Keratinocyte (primary cell): ENCODE results near the gene UBE2O. TPM values are rescaled to one million over a fixed set of nuclear protein-coding genes. Genes with fewer than 3 reads are reported as not detected.

Experiments
- DNase-seq: peaks from one replicate; pipeline ENCODE4 v3.0.0-alpha.2; 2011; ENCODE audit warnings: low read depth, missing footprints, low spot score
- FAIRE-seq: peaks from 2 replicates; lab custom pipeline; 2011; peaks lifted over from hg19 to GRCh38; lab: Jason Lieb, UNC
- H2AFZ ChIP-seq: 2 replicates; pipeline ENCODE4 v1.6.0; 2012; ENCODE audit warnings: low read length, control low read depth, inconsistent platforms; ENCODE audit not compliant: control insufficient read depth
- H3K27ac ChIP-seq: 2 replicates; pipeline ENCODE4 v1.5.1; 2011; ENCODE audit warnings: low read length; ENCODE audit not compliant: control insufficient read depth, insufficient read depth
- H3K27me3 ChIP-seq: 3 replicates; pipeline ENCODE4 v1.6.0; 2011; ENCODE audit warnings: low read length; ENCODE audit not compliant: control insufficient read depth, insufficient read depth; ENCODE audit errors: extremely low read depth
- H3K36me3 ChIP-seq, 2 experiments: 2 replicates in 1 of 2; 3 replicates in 1 of 2; pipeline ENCODE4 v1.5.1; 2011; ENCODE audit warnings: low read length in 2 of 2, mild to moderate bottlenecking in 1 of 2; ENCODE audit not compliant: control insufficient read depth in 2 of 2, insufficient read depth in 2 of 2; ENCODE audit errors: extremely low read depth in 1 of 2
- H3K4me1 ChIP-seq: 3 replicates; pipeline ENCODE4 v1.5.1; 2011; ENCODE audit warnings: low read length; ENCODE audit not compliant: control insufficient read depth, insufficient read depth; ENCODE audit errors: extremely low read depth
- H3K4me2 ChIP-seq: 3 replicates; pipeline ENCODE4 v1.6.0; 2011; ENCODE audit warnings: low read depth, low read length; ENCODE audit not compliant: control insufficient read depth, insufficient read depth; ENCODE audit errors: extremely low read depth
- H3K4me3 ChIP-seq, 3 experiments: fragments of 200-600 bp in 1 of 3; sonication (generic) in 1 of 3; 2 replicates in 2 of 3; 3 replicates in 1 of 3; pipeline ENCODE4 v1.5.1; 2011 to 2016; ENCODE audit warnings: low read length in 3 of 3, mild to moderate bottlenecking in 3 of 3, control low read depth in 2 of 3, inconsistent platforms in 1 of 3, low read depth in 1 of 3, mixed read lengths in 1 of 3, mixed run types in 1 of 3, moderate library complexity in 1 of 3; ENCODE audit not compliant: control insufficient read depth in 2 of 3, insufficient read depth in 2 of 3; ENCODE audit errors: extremely low read depth in 1 of 3
- H3K79me2 ChIP-seq: 2 replicates; pipeline ENCODE4 v1.6.0; 2012; ENCODE audit warnings: low read length; ENCODE audit not compliant: control insufficient read depth, insufficient read depth
- H3K9ac ChIP-seq: 3 replicates; pipeline ENCODE4 v1.6.0; 2011; ENCODE audit warnings: low read length; ENCODE audit not compliant: control insufficient read depth, insufficient read depth; ENCODE audit errors: extremely low read depth
- H3K9me1 ChIP-seq: 3 replicates; pipeline ENCODE4 v1.6.0; 2011; ENCODE audit warnings: low read length; ENCODE audit not compliant: control insufficient read depth, insufficient read depth; ENCODE audit errors: extremely low read depth
- H3K9me3 ChIP-seq: 2 replicates; pipeline ENCODE4 v1.5.1; 2012; ENCODE audit warnings: low read depth, low read length; ENCODE audit not compliant: control insufficient read depth
- H4K20me1 ChIP-seq: 3 replicates; pipeline ENCODE4 v1.6.0; 2011; ENCODE audit warnings: low read length; ENCODE audit not compliant: control insufficient read depth, insufficient read depth; ENCODE audit errors: extremely low read depth
- CTCF ChIP-seq, 3 experiments: IDR thresholded peaks in 1 of 3; conservative IDR thresholded peaks in 1 of 3; optimal IDR thresholded peaks in 1 of 3; 2 replicates in 2 of 3; 3 replicates in 1 of 3; pipeline versions ENCODE3 to v1.5.1; 2011; ENCODE audit warnings: low read length in 3 of 3, mild to moderate bottlenecking in 3 of 3, moderate library complexity in 2 of 3, control low read depth in 1 of 3, inconsistent platforms in 1 of 3; ENCODE audit not compliant: insufficient read depth in 2 of 3; ENCODE audit errors: extremely low read depth in 1 of 3
- EZH2 ChIP-seq: IDR thresholded peaks from one replicate; pipeline ENCODE4 v1.6.1; 2012; ENCODE audit warnings: inconsistent platforms, mild to moderate bottlenecking, low read length, moderate library complexity
- dilution Hi-C: fragments of 300-500 bp; cut with MboI; formaldehyde crosslinking; loops from one replicate; pipeline ENCODE4 v1.7.0; 2020; ENCODE audit warnings: low sequenced_read_pairs; ENCODE audit not compliant: extremely low pct_ligation_motif_present
- polyA plus RNA-seq, 5 experiments: library from polyadenylated mRNA; depleted of rRNA in 3 of 5; stranded (reverse) in 3 of 5; stranded (forward) in 1 of 5; unstranded in 1 of 5; fragments of >200 nt; gene quantifications; 1 replicate in 1 of 5; 2 replicates in 3 of 5; 3 replicates in 1 of 5; pipeline versions ENCODE4 v1.2.1 to v1.2.3, GENCODE V29; 2011 to 2012; ENCODE audit warnings: missing spikeins in 2 of 5, low read depth in 1 of 5, low replicate concordance in 1 of 5

The UBE2O gene
- polyA plus RNA-seq, 1 donor (not counting 4 experiments of a cell fraction or from before 2014, with no cell fraction given), result 10.9 TPM

GRCh38 chr17:76415786-76416185 lies 37.2 kb downstream of the UBE2O start:
- FAIRE-seq (no peak), DNase-seq (no peak)
- Histone ChIP-seq H3K36me3 (peaks cover 4 to 7% of the 10 kb centered on the region in 2 experiments), H3K9me1 (peaks cover 2% of the 10 kb centered on the region), H3K9me3 (no peaks in the 10 kb centered on the region), H3K4me2 (no peak overlapping the region), H3K9ac (no peak overlapping the region), H3K4me1 (peaks cover 7% of the 10 kb centered on the region), H3K79me2 (peaks cover 51% of the 10 kb centered on the region), H4K20me1 (peaks cover 6% of the 10 kb centered on the region), H3K27me3 (no peaks in the 10 kb centered on the region), H2AFZ (no peak overlapping the region), H3K27ac (no peak overlapping the region), H3K4me3 (no peak overlapping the region)
- dilution Hi-C loops, result no loop called here
- TF ChIP-seq CTCF (optimal IDR thresholded peaks at IDR 0.05 in 1 of 3, IDR thresholded peaks at IDR 0.05 in 1 of 3, conservative IDR thresholded peaks at IDR 0.05 in 1 of 3; ENCODE audit: extremely low read depth in 1 of 3, insufficient read depth in 2 of 3, low read length in 3 of 3) (no peak), EZH2 (no peak)

- Histone ChIP-seq H3K4me1 (peaks cover 7% of the 10 kb centered on the region), H3K4me2 (no peak overlapping the region), H3K36me3 (peaks cover 4 to 8% of the 10 kb centered on the region in 2 experiments), H3K9me3 (no peaks in the 10 kb centered on the region), H3K27me3 (no peaks in the 10 kb centered on the region), H4K20me1 (peaks cover 9% of the 10 kb centered on the region), H3K79me2 (peaks cover 40% of the 10 kb centered on the region), H3K9me1 (peaks cover 2% of the 10 kb centered on the region), H3K4me3 (no peak overlapping the region), H2AFZ (no peak overlapping the region), H3K27ac (no peak overlapping the region), H3K9ac (no peak overlapping the region)
- DNase-seq (no peak), FAIRE-seq (no peak)
- TF ChIP-seq EZH2, result no peak
- TF ChIP-seq CTCF (optimal IDR thresholded peaks at IDR 0.05 in 1 of 3, IDR thresholded peaks at IDR 0.05 in 1 of 3, conservative IDR thresholded peaks at IDR 0.05 in 1 of 3; ENCODE audit: extremely low read depth in 1 of 3, insufficient read depth in 2 of 3, low read length in 3 of 3), result no peak
- dilution Hi-C loops, result no loop called here
These were observed 38.3 kb downstream of the UBE2O start for GRCh38 chr17:76414334-76415295.
